PC-9 (cell line): ENCODE results near the gene TUT4.

ENCODE experiments used
- CTCF ChIP-seq: fragments of 200-600 bp; sonication (generic); conservative IDR thresholded peaks from 2 replicates; pipeline ENCODE4 v1.6.1; 2017; ENCODE audit warnings: mixed run types, antibody characterized with exemption, mild to moderate bottlenecking, moderate library complexity
- EZH2 ChIP-seq: fragments of 200-600 bp; sonication (generic); IDR thresholded peaks from 2 replicates; pipeline ENCODE4 v1.8.0; 2017; ENCODE audit warnings: antibody characterized with exemption, low read depth

GRCh38 chr1:52534928-52535764 is 17.7 kb downstream of the TUT4 start:
- TF ChIP-seq CTCF (no peak), EZH2 (no peak)
